Breast epithelium (tissue), 3 donors: ENCODE measurements around the gene PGGHG.
"Not testable (repeated sequence)": the region's sequence is repeated elsewhere in the genome, so short reads cannot be mapped to it uniquely, and the experiment has no call there.

Experiments used
- CTCF ChIP-seq, 3 donors: fragments of 450-650 bp; IDR thresholded peaks; one replicate each; pipeline ENCODE4 v1.5.1; 2016 to 2017; ENCODE audit warnings: antibody characterized with exemption in 3 of 3, mild to moderate bottlenecking in 3 of 3, moderate library complexity in 3 of 3
- POLR2A ChIP-seq: fragments of 450-650 bp; IDR thresholded peaks from one replicate; pipeline ENCODE4 v1.6.1; 2016; ENCODE audit warnings: antibody characterized with exemption, mild to moderate bottlenecking, moderate library complexity
- POLR2AphosphoS5 ChIP-seq, 3 donors: sonication (generic); formaldehyde crosslinking; IDR thresholded peaks; one replicate each; pipeline ENCODE4 v1.6.1; 2017; ENCODE audit warnings: antibody characterized with exemption in 3 of 3

- TF ChIP-seq CTCF (IDR thresholded peaks at IDR 0.05); POLR2A; POLR2AphosphoS5 (IDR thresholded peaks at IDR 0.05): not testable (repeated sequence)
Observed at GRCh38 chr11:328516-329100, 39.7 kb downstream of the PGGHG start.
